Measurements from ENCODE around the gene GDPD5.

The GDPD5 gene

GRCh38 chr11:75525433-75526191 is at the start of gene GDPD5:
Gene GDPD5, minus strand, starts transcription at chr11:75525941. Its CDS starts 48,206 bp downstream, at chr11:75477735.
- peak; percentile 63 for DNase-seq

- no peak for DNase-seq
Observed at GRCh38 chr11:75574698-75575602, 49.2 kb upstream of the GDPD5 start.

- DNase-seq = no peak
Observed at GRCh38 chr11:75572744-75573143, 47.0 kb upstream of the GDPD5 start.

- DNase-seq = no peak
Observed at GRCh38 chr11:75571625-75572024, 45.9 kb upstream of the GDPD5 start.

- no peak for DNase-seq
Observed at GRCh38 chr11:75570559-75571139, 44.9 kb upstream of the GDPD5 start.

- DNase-seq = no peak
Observed at GRCh38 chr11:75568616-75569219, 43.0 kb upstream of the GDPD5 start.

- DNase-seq = no peak
Observed at GRCh38 chr11:75567971-75568370, 42.2 kb upstream of the GDPD5 start.

- no peak for DNase-seq
Observed at GRCh38 chr11:75566763-75567279, 41.1 kb upstream of the GDPD5 start.

GRCh38 chr11:75565916-75566762 is 40.4 kb upstream of the GDPD5 start:
- DNase-seq = no peak

GRCh38 chr11:75565221-75565814 is 39.6 kb upstream of the GDPD5 start:
- no peak for DNase-seq

GRCh38 chr11:75563978-75564552 is 38.3 kb upstream of the GDPD5 start:
- no peak for DNase-seq

GRCh38 chr11:75563501-75563977 is 37.8 kb upstream of the GDPD5 start:
- DNase-seq = no peak

- no peak for DNase-seq
Observed at GRCh38 chr11:75562836-75563484, 37.2 kb upstream of the GDPD5 start.

- DNase-seq = peak; percentile 60
Observed at GRCh38 chr11:75562048-75562835, 36.5 kb upstream of the GDPD5 start, which contains the start of gene SERPINH1. Gene SERPINH1, plus strand, starts transcription at chr11:75562253. Its CDS starts 4,097 bp downstream, at chr11:75566350.

- no peak for DNase-seq
Observed at GRCh38 chr11:75561426-75562047, 35.8 kb upstream of the GDPD5 start.

GRCh38 chr11:75560644-75561043 is 34.9 kb upstream of the GDPD5 start:
- DNase-seq = no peak

GRCh38 chr11:75558939-75559843 is 33.5 kb upstream of the GDPD5 start:
- no peak for DNase-seq

Data from NCI-H2107 (cell line).